NCI-H226 (cell line): ENCODE measurements around the gene MRM3.
"Not testable (repeated sequence)": the region's sequence is repeated elsewhere in the genome, so short reads cannot be mapped to it uniquely, and the experiment has no call there.

Experiments
- DNase-seq: peaks from one replicate; pipeline ENCODE4 v3.0.0-alpha.2; 2015

The MRM3 gene

DNA sequence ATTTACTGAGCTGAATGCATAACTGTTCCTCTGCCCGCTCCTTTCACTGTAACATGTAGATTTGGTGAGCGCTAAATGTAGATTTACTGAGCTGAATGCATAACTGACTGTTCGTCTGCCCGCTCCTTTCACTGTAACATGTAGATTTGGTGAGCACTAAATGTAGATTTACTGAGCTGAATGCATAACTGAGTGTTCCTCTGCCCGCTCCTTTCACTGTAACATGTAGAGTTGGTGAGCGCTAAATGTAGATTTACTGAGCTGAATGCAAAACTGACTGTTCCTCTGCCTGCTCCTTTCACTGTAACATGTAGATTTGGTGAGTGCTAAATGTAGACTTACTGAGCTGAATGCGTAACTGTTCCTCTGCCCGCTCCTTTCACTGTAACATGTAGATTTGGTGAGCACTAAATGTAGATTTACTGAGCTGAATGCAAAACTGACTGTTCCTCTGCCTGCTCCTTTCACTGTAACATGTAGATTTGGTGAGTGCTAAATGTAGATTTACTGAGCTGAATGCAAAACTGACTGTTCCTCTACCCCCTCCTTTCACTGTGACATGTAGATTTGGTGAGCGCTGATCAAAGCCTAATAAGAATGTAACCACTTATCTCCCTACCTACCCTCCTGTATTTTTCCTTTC, 26.7 kb upstream of the MRM3 start:
- DNase-seq: not testable (repeated sequence)

DNA sequence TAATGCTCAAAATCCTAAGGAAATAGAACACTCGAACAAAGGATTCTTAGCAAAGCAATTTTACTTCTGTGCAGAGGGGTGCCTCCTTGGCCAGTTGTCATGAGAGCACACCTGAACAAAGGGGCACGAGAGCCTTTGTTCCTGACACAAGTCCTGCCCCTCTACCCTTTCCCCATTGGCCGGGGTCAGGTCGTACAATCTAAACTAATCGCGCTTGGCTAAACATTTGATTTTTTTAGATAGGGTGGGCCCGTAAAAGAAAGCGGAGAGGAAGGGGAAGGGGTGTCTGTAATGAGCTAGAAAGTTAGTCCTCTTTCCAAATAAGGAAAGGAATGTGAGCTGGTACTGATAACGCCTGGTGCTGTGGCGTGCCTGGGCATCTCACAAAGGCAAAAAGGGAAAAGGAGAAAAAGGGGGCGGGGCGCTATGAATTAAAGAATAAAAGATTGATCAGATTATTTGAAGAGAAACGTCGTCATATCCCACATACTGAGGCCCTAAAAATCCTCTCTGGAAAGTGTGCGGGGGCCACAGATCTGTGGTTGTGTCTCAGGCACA, 26.1 kb upstream of the MRM3 start:
- DNase-seq: not testable (repeated sequence)

DNA sequence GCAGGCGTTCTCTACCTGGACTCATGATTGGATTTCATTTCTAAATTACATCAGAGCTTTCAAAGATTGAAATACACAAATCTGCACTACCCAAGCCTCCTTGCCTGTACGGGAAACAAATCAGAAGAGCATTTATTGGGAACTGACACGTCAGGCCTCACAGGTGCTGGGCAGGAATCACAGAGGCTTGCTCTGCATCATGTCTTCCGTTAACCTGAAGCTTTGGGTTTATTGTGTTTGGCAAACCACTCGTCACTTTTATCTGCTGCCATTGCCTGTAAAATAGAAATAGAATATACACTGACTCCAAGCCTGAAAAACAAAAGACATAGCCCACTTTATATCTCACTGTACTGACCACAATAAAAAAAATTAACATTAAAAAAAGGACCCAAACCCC, 22.2 kb upstream of the MRM3 start:
- DNase-seq: no peak

DNA sequence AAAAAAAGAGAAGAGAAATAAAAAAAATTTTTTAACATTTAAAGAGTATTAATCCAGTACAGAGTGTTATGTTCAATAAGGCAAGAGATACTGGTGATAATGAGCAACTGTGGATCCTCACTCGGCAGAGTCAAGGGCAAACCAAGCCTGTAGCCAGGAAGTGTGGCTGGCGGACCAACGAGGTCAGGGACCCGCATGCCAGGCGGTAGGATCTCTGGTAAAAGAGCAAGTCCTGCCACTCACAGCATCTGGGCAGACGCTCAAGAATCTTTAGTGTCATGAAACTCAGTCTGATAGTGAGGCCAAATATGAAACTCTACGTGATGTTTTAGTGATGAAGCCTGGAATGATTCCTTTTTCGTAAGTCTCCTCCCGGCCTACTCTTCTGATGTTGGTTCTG, 21.8 kb upstream of the MRM3 start:
- DNase-seq: no peak

DNA sequence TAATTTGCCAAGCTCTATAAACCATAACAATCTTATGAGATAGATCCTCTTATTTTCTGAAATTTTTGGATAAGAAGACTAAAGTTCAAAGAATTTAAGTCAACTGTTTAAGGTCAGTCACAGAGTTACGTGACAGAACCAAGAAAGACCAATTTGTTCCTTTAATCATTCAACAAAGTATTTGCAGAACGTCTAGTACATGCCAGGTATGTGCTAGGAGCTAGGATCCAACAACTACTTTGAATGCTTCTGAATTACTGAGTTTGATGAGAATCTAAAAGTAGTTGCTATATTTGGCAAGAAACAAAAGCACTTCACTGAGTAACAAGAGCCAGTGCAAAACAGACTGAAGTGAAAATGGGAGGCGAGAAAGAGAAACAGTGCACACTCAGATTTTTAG, 15.1 kb upstream of the MRM3 start:
- DNase-seq: no peak

DNA sequence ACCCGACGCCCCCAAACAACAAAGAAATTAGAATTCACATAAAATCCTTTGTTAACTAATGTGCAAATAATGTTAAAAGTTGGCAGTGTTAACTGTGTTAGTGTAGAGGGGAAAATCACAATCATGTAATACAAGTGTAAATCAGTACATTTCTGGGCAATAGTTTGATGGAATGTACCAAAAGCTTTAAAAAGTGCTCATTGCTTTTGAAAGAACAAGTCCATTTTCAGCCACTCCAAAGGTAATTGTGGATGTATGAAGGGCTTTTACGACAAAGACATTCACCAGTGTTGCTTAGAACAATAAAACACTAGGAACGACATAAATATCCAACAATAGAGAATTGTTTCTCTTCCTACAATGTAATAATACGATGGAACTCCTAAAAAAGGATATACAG, 9.1 kb upstream of the MRM3 start:
- no peak for DNase-seq

DNA sequence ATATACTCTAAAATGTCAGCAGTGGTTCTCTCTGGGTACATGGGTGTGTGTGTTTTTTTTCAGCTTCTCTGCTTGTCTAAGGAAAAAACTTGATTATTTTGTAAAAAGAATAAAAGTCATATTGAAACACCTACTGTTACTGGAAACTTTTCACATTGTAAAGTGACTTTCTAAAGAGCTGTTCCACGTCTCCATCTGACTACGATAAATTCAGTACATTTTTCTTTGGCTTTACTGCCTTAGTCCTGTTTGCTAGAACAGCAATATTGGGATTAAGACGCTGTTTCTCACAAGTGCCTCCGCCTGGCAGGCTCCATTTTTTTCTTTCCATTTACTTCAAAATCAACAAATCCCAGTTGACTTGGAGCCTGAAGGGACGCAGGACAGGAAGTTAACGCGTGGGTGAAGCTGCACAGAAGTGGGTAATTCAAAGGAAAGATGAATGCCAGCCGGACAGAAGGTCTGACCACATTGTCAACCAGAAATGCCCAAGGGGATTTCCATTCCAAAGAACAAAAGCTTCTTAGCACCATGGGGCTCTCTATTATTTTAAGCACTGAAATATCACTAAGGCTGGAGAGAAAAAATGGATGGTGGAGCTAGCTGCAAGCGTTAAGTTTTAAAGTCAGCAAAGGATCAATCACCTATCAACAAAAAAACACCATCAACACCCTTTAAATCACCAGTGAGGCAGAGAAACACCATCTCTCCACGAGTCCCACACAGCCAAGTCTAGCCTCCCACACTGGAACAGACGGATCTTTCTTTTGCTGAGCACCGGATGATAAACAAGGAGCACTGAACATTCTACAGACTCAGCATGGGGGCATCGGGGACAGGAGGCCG, 8.5 kb upstream of the MRM3 start:
- no peak for DNase-seq

DNA sequence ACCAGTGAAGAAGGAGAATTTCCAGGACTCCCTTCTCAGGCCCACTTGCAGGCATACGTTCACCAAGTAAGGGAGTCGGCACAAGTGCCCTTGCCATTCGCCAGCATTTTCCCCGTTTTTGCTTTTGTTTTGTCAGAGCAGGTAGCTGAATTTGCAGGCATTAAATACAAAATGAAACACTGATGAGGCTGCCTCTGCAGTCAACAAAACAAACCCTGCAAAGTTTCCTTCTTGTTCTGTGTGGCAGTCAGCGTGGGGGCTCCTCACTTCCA, 7.9 kb upstream of the MRM3 start:
- no peak for DNase-seq

DNA sequence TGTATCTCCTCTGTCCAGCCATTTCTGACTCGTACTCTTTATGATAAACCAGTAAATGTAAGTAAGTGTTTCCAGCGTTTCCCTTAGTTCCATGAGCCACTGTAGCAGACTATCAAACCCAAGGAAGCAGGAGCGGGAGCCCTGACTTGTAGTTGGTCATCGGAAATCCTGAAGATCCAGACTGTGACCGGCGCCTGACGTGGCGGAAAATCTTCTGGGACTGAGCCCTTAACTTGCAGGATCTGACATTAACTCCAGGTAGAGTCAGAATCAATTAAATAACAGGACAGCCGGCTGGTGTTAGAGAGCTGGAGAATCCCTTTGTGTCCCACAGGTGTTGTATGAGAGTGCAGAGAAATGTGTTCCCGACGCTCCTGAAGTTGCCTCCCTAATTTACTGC, 4.1 kb upstream of the MRM3 start:
- no peak for DNase-seq

DNA sequence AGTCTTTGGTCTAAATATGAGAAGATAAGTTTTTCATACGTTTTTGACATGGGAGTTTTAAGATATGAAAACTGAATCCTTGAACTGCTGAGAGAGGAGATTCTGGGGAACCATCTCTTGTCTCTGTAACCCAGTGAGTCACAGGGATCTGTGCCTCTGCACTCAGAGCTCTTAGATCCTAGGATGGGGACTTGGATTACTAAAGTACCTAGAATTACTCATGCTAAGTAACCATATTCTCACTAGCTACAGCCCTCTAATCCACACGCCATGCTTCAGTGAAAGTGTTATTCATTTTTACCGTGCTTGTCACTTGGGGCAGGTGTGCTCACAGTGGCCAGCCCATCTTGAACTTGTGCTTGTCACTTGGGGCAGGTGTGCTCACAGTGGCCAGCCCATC, 2.0 kb downstream of the MRM3 start:
- DNase-seq: no peak

DNA sequence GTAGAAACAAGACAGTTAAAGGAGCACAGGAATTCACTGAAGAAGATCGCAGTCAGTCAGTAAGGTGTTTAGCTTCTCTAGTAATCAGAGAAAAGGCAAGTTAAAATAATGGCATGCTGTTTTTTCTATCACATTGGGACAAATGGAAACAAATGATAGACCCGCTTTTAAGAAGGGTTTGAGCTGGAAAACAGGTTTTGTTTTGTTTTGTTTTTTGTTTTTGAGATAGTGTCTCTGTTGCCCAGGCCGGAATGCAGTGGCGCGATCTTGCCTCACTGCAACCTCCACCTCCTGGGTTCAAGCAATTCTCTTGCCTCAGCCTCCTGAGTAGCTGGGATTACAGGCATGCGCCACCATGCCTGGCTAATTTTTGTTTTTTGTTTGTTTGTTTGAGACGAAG, 3.7 kb downstream of the MRM3 start:
- not testable (repeated sequence) for DNase-seq

DNA sequence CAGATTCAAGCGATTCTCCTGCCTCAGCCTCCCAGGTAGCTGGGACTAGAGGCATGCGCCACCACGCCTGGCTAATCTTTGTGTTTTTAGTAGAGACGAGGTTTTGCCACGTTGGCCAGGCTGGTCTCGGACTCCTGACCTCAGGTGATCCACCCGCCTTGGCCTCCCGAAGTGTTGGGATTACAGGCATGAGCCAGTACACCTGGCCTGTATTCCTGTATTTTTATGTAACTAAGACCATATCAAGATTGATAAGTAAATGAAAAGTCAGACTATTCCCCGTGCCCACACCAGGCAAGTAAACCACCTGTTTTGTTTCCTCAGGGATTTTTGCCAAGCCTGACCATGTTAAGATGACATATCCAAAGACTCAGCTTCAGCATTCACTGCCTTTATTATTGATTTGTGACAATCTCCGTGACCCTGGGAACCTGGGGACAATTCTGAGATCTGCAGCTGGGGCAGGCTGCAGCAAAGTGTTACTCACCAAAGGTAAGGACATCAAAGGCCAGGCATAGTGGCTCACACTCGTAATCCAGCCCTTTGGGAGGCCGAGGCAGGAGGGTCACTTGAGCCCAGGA, 5.6 kb downstream of the MRM3 start:
- no peak for DNase-seq

DNA sequence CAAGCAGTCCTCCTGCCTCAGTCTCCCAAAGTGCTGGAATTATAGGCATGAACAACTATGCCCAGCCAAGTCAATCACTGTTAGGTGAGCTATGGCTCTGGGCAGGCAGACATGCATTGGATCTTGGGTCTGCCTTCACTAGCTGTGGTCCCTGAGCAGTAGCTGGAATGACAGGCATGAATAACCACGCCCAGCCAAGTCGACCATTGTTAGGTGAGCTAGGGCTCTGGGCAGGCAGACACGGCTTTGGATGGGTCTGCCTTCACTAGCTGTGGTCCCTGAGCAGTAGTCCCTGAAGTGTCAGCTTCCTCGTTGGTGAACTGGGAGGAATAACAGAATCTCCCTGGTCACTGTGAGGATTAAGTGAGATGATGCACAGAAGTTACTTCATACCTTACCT, 6.4 kb downstream of the MRM3 start:
- DNase-seq: no peak

DNA sequence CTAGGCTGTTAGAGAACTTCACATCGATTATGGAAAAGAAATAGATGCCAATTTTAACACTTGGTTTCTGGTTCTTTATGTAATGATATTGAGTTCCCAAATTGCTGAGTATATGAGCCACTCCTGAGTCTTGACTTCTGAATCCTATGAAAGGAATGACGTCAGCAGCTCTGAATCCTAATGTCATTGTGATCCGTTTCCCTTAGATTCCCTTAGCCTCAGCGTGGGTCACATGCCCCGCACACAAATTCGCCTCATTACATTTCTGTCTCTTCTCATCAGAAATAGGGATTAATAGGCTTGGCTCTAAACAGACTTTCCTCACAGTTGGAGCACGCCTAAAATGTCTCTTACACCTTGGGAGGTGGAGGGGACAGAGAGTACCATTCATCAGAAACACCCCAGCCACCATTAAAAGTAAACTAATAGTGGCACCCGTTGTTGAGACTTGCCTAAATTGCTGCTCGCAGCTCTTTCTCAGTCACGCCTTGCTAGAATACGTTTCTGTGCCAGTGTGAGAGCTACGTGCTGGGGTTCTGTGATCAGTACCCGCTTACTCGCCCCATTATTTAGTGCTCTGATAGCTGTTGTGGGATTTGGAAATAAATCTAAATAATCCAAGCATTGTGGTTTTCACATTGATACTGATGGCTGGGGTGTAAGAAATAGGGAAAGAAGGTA, 7.1 kb downstream of the MRM3 start:
- DNase-seq: no peak

DNA sequence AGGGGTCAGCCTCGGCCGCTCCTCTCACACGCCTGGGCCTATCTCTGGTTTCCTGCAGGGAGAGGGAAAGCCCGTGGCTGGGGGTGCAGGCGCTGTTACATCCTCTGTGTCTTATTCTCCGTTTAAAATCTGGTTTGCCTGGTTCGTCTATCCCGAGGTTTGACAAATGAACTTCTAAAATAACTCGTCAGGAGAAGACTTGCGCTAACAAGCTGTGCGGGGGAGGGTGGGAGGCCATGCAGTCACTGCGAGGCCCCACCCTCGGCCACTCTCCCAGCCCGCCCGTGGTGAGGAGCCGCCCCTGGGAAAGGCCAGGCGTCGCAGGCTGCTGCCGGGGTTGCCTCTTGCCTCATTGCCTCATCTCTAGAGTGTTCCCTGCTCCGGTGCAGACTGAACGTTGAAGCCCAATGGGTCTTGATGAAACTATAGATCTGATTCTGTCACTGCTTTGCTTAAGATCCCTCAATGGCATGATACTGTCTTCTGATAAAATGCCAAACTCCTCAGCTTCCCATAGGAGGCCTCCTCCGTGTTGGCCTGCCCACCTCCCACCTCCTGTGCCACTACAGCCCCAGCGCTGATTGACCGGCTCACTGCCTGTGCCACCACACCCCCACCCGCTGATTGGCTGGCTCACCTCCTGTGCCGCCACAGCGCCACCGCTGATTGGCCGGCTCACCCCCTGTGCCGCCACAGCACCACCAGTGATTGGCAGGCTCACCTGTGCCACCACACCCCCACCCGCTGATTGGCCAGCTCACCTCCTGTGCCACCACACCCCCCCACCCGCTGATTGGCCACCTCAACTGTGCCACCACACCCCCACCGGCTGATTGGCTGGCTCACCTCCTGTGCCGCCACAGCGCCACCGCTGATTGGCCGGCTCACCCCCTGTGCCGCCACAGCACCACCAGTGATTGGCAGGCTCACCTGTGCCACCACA, 8.0 kb downstream of the MRM3 start:
- not testable (repeated sequence) for DNase-seq

DNA sequence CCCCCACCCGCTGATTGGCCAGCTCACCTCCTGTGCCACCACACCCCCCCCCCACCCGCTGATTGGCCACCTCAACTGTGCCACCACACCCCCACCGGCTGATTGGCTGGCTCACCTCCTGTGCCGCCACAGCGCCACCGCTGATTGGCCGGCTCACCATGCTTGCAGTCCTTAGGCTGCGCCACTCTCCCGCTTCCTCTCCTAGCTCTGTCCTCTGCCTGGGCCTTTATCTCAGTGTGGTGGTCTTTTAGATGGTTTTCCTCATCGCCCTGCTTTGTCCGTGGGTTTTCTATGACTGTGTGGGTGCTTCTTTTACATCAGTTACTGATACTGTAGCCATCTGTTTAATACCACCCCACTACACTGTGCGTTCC, 8.7 kb downstream of the MRM3 start:
- DNase-seq: not testable (repeated sequence)

DNA sequence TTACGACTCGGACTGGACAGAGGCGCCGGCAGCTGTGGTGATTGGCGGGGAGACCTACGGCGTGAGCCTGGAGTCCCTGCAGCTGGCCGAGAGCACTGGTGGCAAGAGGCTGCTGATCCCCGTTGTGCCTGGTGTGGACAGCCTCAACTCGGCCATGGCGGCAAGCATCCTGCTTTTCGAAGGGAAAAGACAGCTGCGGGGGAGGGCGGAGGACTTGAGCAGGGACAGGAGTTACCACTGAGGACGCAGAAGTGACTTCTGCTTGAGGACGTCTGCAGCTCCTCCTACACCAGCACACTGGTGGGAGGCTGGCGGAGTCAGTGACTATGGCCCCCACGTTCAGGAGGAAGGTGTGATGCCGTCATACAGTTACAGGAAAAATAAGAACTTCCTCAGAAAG, 9.7 kb downstream of the MRM3 start:
- no peak for DNase-seq

DNA sequence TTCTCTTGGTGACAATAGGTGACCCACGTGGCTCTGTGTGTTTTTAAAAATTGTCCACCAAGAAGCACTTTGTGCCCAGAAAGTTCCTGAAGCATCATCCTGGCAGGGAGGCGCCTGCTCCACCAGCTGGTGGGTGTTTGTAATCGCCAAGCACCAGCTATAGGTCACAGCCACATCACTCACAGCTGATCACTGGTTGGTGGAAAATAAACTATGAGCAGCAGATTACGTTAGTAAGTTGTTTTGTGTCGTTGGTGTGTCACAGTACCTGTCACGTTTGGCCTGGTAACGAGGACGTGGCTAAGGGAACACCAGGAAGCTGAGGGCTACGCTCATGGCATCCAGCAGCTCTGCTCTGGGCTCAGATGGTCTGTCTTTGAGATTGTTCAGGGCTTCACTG, 10.1 kb downstream of the MRM3 start:
- no peak for DNase-seq

DNA sequence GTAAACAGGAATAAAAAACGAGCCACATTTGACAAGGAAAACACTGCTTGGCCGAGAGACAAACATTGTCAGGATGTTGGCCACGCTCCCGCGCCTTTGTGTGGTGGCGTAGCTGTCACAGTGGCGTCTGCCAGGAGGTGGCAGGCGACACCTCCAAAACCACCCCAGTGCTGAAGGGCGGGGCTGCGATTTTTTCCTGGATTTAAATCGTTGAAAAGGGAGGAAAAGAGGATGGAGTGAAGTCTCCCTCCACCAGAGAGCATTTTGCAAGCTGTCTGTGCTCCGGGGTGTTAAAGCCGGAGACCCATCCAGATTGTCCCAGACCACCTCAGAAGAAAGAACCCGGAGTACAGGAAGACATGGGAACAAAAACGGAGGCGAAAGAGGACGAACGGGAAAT, 12.7 kb downstream of the MRM3 start:
- DNase-seq: no peak

DNA sequence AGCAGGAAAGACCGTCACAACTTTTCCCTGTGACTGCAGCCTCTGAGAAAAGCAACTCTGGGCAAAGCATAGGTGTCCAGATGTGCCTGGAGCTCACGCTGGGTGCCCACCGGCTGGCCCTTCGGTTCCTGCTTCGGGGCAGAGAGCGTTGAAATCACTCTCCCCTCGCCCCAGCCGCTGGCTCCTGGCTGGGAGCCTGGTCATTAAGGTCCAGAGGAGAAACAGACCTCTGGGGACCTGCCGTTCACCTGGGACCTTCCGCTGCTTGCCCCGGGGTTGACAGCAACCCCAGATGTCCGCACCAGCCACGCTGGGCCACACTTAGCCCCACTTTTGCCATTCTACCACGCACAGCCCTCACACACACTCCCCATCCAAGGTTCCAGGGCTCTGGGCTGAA, 13.1 kb downstream of the MRM3 start:
- DNase-seq: no peak

DNA sequence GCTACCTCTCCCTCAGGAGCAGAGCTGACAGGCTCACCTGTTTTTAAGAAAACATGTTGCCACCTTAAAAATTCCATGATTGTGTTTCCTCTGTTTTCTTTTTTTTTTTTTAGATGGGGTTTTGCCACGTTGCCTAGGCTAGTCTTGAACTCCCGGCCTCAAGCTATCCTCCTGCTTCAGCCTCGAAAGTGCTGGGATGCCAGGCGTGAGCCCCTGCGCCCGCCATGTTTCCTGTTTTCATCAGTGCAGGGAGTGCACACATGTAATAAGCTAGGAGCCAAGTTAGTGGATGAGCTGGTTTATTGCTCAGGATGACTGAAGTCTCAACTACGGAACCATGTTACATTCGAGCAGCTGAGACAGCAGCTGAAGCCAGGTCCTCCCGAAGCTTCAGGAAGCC, 13.6 kb downstream of the MRM3 start:
- no peak for DNase-seq

DNA sequence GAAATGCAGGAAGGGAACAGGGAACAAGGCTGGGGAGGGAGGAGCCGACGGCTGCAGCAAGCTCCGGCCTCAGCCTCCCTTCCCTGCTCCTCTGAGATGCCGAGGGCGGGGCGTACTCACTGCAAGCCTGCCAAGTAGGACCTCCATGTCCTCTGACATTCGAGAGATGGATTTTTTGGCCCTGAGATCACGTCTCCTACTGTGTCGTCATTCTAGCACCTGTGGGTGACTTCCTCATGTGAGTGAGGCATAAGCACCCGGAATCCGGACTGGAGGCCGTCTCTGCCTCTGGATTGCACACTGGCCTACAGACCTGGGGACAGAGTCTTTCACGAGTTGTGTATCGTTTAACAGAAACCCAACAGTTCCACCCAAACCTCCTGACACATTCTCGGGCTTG, 14.5 kb downstream of the MRM3 start:
- DNase-seq: no peak
